Left lung (tissue), 10 donors: ENCODE data around the gene PLPPR1. TPM values are rescaled to one million over a fixed set of nuclear protein-coding genes. Genes with fewer than 3 reads are reported as not detected.

Experiments used
- ATAC-seq: fragments of 200-7000 bp; cut with Tn5 transposase; one replicate; pipeline ENCODE4 v1.9.1; 2020; ENCODE audit warnings: moderate library complexity
- DNase-seq, 4 donors: peaks; one replicate each; pipeline ENCODE4 v3.0.0-alpha.2; 2013 to 2020
- H3K27ac ChIP-seq, 2 donors: fragments of 200-600 bp; sonication (generic) in 1 of 2; one replicate each; pipeline versions ENCODE4 v1.5.0 to v1.8.0; 2020 to 2021
- H3K27me3 ChIP-seq, 2 donors: fragments of 200-600 bp; sonication (generic) in 1 of 2; one replicate each; pipeline versions ENCODE4 v1.5.0 to v1.8.0; 2020 to 2021
- H3K36me3 ChIP-seq, 2 donors: fragments of 200-600 bp; sonication (generic) in 1 of 2; one replicate each; pipeline versions ENCODE4 v1.5.0 to v1.8.0; 2020 to 2021
- H3K4me1 ChIP-seq, 2 donors: fragments of 200-600 bp; one replicate each; pipeline ENCODE4 v1.8.0; 2021
- H3K4me3 ChIP-seq, 2 donors: fragments of 200-600 bp; sonication (generic) in 1 of 2; one replicate each; pipeline versions ENCODE4 v1.5.0 to v1.8.0; 2020 to 2021; ENCODE audit warnings: mild to moderate bottlenecking in 1 of 2
- H3K9me3 ChIP-seq, 2 donors: fragments of 200-600 bp; sonication (generic) in 1 of 2; one replicate each; pipeline versions ENCODE4 v1.5.0 to v1.8.0; 2020 to 2021
- intact Hi-C, 2 donors: fragments of 100-400 bp; cut with DNase I; formaldehyde crosslinking; loops; one replicate each; pipeline versions ENCODE4 v1.11.2 to v1.14.2; 2022
- polyA plus RNA-seq, 6 donors: library from polyadenylated mRNA; unstranded; fragments of 120-200 nt; gene quantifications; one replicate each; pipeline ENCODE4 v1.2.1, GENCODE V29; 2013; ENCODE audit not compliant: insufficient read length in 6 of 6
- total RNA-seq, 2 donors: library from RNA; stranded (reverse); fragmentation: NEBNext Ultra II Directional; extraction: Animal tissue kit (Norgen Biotek cat#: 25700); gene quantifications; one replicate each; pipeline ENCODE4 v1.2.1, GENCODE V29; 2021
- TF ChIP-seq, protein P1 (sequence below), 2 donors: fragments of 200-600 bp; sonication (generic) in 1 of 2; IDR thresholded peaks; one replicate each; pipeline versions ENCODE4 v1.5.0 to v1.8.0; 2021; ENCODE audit warnings: antibody characterized with exemption in 2 of 2
- donor health status: DM: no; HTN: yes; CAD: no.
- donor health status: DM: no; HTN: no; CAD: no.

Gene PLPPR1
- total and polyA plus RNA-seq, 8 donors = 1.6 to 24.5 (median 21.4) TPM

DNA sequence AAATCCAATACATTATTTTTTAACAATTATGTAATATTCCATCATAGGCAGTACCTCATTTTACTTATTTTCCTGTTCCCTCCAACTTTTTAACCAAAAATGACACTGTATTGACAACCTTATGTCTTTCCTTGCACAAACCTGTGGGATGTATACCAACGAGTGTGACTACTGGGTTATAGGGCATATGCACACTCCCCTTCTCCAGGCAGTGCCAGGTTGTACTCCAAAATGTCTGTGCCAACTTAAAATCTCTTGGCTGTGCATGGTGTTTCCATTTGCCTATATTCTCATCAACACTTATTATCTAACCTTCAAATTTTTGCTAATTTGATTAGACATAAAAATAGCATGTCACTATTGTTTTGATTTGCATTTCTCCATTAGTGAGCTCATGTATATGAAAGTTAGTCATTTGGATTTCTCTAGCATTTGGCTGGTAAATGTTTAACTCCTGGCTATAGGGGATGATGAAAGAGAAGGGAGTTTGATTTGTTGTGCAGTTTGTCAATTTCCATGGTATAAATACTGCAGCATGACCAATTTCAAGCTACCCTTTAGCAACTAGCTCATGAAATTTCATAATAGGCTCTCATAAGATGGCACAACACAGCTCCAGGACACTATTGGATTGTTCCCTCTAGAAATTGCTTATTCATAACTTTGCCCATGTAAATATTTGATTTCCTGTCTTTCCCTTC, 226.4 kb downstream of the PLPPR1 start:
- no peak for ATAC-seq
- intact Hi-C loops = no loop called here

DNA sequence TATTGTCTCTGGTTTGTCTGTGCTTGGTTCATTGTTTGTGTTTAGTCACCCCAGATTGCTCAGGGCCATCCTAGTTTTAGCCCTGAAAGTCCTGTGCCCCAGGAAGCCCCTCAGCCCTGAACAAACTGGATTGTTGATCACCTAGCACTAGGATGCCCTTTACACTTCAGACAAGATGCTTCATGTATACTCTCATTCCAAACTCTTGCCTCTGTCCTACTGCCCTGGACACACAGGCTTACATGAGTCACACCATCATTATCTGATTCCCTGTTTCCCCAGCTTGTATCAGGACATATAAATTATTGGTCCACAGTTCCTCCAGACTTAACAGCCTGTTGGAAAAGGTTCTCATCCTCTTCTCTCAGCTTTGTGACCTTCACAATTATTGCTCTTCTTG, 236.2 kb downstream of the PLPPR1 start:
- ATAC-seq (no peak), DNase-seq (no peak)
- H3K27ac ChIP-seq = no peak overlapping the region
- H3K4me1 ChIP-seq = no peaks in the 10 kb centered on the region
- no peaks in the 10 kb centered on the region for H3K36me3 ChIP-seq
- no peaks in the 10 kb centered on the region for H3K27me3 ChIP-seq
- intact Hi-C loops = no loop called here
- no peaks in the 10 kb centered on the region for H3K9me3 ChIP-seq
- no peak overlapping the region for H3K4me3 ChIP-seq
- TF ChIP-seq, protein P1, sequence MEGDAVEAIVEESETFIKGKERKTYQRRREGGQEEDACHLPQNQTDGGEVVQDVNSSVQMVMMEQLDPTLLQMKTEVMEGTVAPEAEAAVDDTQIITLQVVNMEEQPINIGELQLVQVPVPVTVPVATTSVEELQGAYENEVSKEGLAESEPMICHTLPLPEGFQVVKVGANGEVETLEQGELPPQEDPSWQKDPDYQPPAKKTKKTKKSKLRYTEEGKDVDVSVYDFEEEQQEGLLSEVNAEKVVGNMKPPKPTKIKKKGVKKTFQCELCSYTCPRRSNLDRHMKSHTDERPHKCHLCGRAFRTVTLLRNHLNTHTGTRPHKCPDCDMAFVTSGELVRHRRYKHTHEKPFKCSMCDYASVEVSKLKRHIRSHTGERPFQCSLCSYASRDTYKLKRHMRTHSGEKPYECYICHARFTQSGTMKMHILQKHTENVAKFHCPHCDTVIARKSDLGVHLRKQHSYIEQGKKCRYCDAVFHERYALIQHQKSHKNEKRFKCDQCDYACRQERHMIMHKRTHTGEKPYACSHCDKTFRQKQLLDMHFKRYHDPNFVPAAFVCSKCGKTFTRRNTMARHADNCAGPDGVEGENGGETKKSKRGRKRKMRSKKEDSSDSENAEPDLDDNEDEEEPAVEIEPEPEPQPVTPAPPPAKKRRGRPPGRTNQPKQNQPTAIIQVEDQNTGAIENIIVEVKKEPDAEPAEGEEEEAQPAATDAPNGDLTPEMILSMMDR (IDR thresholded peaks at IDR 0.05) = no peak

More for the DNA sequence above, 226.4 kb downstream of the PLPPR1 start:
- no peaks in the 10 kb centered on the region for H3K36me3 ChIP-seq
- DNase-seq = no peak
- no peak overlapping the region for H3K27ac ChIP-seq
- no peaks in the 10 kb centered on the region for H3K9me3 ChIP-seq
- no peaks in the 10 kb centered on the region for H3K4me1 ChIP-seq
- H3K4me3 ChIP-seq = no peak overlapping the region
- TF ChIP-seq, protein P1 (IDR thresholded peaks at IDR 0.05) = no peak
- no peaks in the 10 kb centered on the region for H3K27me3 ChIP-seq

DNA sequence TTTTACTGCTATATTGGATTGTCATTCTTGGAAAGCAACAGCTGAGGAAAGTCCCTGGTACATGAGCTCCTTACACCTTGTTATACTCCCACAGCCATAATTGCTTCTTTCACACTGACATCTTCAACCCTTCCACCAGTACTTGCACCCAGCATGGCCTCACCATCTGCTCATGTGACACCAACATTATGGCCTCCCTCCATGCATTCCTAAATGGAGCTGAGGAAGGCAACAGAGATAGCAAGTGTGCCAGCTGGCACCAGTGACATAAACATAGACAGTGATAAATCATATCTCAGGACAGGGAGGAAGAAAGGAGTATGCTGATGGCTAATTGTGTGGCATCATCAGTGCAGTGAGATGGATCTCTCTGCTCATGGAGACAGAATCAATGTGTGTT, 236.7 kb downstream of the PLPPR1 start:
- Histone ChIP-seq H3K4me1 (no peaks in the 10 kb centered on the region), H3K27me3 (no peaks in the 10 kb centered on the region), H3K27ac (no peak overlapping the region), H3K9me3 (no peaks in the 10 kb centered on the region), H3K4me3 (no peak overlapping the region), H3K36me3 (no peaks in the 10 kb centered on the region)
- ATAC-seq (no peak), DNase-seq (no peak)
- TF ChIP-seq, protein P1 (IDR thresholded peaks at IDR 0.05) = no peak
- intact Hi-C loops = no loop called here

DNA sequence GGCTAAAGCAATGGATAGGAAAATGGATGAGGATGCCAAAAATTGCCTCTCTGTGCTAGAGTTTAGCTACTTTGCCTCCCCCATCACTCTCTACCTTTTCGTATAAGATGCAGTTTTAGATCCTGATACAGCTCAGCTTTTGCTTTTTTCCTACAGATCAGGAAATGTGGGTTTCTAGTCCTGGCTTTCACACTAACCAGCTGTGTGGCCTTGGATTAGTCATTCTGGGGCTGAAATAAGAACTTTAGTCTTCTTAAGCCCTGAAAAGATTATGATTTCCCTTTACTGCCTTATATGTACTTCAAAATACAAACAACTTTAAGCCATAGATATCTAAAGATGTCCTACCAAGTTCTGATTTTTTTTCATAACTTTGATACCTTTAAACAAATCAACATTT, 239.9 kb downstream of the PLPPR1 start:
- intact Hi-C loops = no loop called here
- ATAC-seq = no peak
- no peak overlapping the region for H3K4me3 ChIP-seq

DNA sequence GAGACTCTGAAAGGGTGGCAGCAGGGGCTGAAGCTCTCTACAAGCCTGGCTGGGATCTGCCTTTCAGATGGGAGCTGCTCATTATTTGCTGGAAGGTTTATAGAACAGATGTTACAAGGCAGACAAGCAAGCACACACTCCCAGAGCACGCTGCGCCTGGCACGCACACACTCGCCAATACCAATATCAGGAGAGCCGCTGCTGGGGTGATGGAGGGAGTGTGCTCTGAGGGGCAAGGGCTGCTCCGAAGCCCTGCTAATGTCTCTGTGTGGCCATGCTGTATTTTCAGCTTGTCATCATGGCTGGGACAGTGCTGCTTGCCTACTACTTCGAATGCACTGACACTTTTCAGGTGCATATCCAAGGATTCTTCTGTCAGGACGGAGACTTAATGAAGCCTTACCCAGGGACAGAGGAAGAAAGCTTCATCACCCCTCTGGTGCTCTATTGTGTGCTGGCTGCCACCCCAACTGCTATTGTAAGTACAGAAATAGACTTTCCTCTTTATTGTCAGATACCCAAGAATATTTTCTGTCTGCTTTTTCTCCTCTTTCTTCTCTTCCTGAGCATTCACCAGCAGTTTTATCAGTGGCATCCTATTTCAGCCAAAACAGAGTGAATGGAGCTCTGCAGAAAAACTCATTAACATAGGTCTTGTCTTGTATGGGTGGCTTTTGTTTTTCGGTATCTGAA, 241.2 kb downstream of the PLPPR1 start:
- H3K27me3 ChIP-seq = no peaks in the 10 kb centered on the region
- H3K4me1 ChIP-seq = no peaks in the 10 kb centered on the region
- no peaks in the 10 kb centered on the region for H3K36me3 ChIP-seq
- H3K9me3 ChIP-seq = no peaks in the 10 kb centered on the region
- ATAC-seq (no peak), DNase-seq (no peak)
- intact Hi-C loops = no loop called here
- TF ChIP-seq, protein P1 (IDR thresholded peaks at IDR 0.05) = no peak
- no peak overlapping the region for H3K4me3 ChIP-seq
- no peak overlapping the region for H3K27ac ChIP-seq

More for the DNA sequence above, 239.9 kb downstream of the PLPPR1 start:
- Histone ChIP-seq H3K27ac (no peak overlapping the region), H3K4me1 (no peaks in the 10 kb centered on the region), H3K27me3 (no peaks in the 10 kb centered on the region), H3K9me3 (no peaks in the 10 kb centered on the region), H3K36me3 (no peaks in the 10 kb centered on the region)
- TF ChIP-seq, protein P1 (IDR thresholded peaks at IDR 0.05) = no peak
- DNase-seq = no peak
